ENCODE measurements around the gene DYRK2.

DYRK2 gene

GRCh38 chr12:67609226-67609870, 39.2 kb upstream of the DYRK2 start:
- Histone ChIP-seq H4K20me1 (ENCODE audit: insufficient read depth, low read length) (no peaks in the 10 kb centered on the region), H3K9me3 (replicated peaks; ENCODE audit: insufficient read depth, low read length) (no peaks in the 10 kb centered on the region), H3K27ac (ENCODE audit: low read length) (no peak overlapping the region), H3K27me3 (replicated peaks; ENCODE audit: insufficient read depth, low read length) (no peaks in the 10 kb centered on the region), H3K79me2 (ENCODE audit: low read length) (no peaks in the 10 kb centered on the region), H3K9me2 (replicated peaks; ENCODE audit: insufficient read depth, low read length) (no peaks in the 10 kb centered on the region), H3K4me2 (ENCODE audit: low read depth, low read length) (no peak overlapping the region), H3K9ac (ENCODE audit: low read length) (no peak overlapping the region), H2AFZ (ENCODE audit: low read length) (no peak overlapping the region), H3K4me3 (ENCODE audit: low read length) (no peak overlapping the region), H3K4me1 (ENCODE audit: low read length) (no peaks in the 10 kb centered on the region), H3K36me3 (replicated peaks; ENCODE audit: insufficient read depth, low read length) (no peaks in the 10 kb centered on the region), H3F3A (ENCODE audit: insufficient read depth, low read length) (no peaks in the 10 kb centered on the region)
- no peak for TF ChIP-seq EZH2 (optimal IDR thresholded peaks at IDR 0.05; ENCODE audit: low read depth, low read length)
- no peak for TF ChIP-seq CTCF (IDR thresholded peaks at IDR 0.05; ENCODE audit: low read length)
- TF ChIP-seq EZH2phosphoT487 (IDR thresholded peaks at IDR 0.05; ENCODE audit: low read length), result no peak
- DNase-seq, result no peak

GRCh38 chr12:67613040-67613439, 35.5 kb upstream of the DYRK2 start:
- Histone ChIP-seq H3K9me2 (replicated peaks; ENCODE audit: insufficient read depth, low read length) (no peaks in the 10 kb centered on the region), H4K20me1 (ENCODE audit: insufficient read depth, low read length) (no peaks in the 10 kb centered on the region), H3K4me2 (ENCODE audit: low read depth, low read length) (no peak overlapping the region), H3K36me3 (replicated peaks; ENCODE audit: insufficient read depth, low read length) (no peaks in the 10 kb centered on the region), H3K79me2 (ENCODE audit: low read length) (no peaks in the 10 kb centered on the region), H3K27ac (ENCODE audit: low read length) (no peak overlapping the region), H3K9ac (ENCODE audit: low read length) (no peak overlapping the region), H3K27me3 (replicated peaks; ENCODE audit: insufficient read depth, low read length) (no peaks in the 10 kb centered on the region), H3K9me3 (replicated peaks; ENCODE audit: insufficient read depth, low read length) (no peaks in the 10 kb centered on the region), H3F3A (ENCODE audit: insufficient read depth, low read length) (no peaks in the 10 kb centered on the region), H2AFZ (ENCODE audit: low read length) (no peak overlapping the region), H3K4me1 (ENCODE audit: low read length) (no peaks in the 10 kb centered on the region), H3K4me3 (ENCODE audit: low read length) (no peak overlapping the region)
- no peak for DNase-seq
- TF ChIP-seq EZH2 (optimal IDR thresholded peaks at IDR 0.05; ENCODE audit: low read depth, low read length) (no peak), CTCF (IDR thresholded peaks at IDR 0.05; ENCODE audit: low read length) (no peak), EZH2phosphoT487 (IDR thresholded peaks at IDR 0.05; ENCODE audit: low read length) (no peak)

- DNase-seq, result no peak
- Histone ChIP-seq H3K9me2 (replicated peaks; ENCODE audit: insufficient read depth, low read length) (no peaks in the 10 kb centered on the region), H3K79me2 (ENCODE audit: low read length) (no peaks in the 10 kb centered on the region), H3K9ac (ENCODE audit: low read length) (no peak overlapping the region), H3K4me3 (ENCODE audit: low read length) (no peak overlapping the region), H4K20me1 (ENCODE audit: insufficient read depth, low read length) (no peaks in the 10 kb centered on the region), H3F3A (ENCODE audit: insufficient read depth, low read length) (no peaks in the 10 kb centered on the region), H3K27me3 (replicated peaks; ENCODE audit: insufficient read depth, low read length) (no peaks in the 10 kb centered on the region), H3K36me3 (replicated peaks; ENCODE audit: insufficient read depth, low read length) (no peaks in the 10 kb centered on the region), H2AFZ (ENCODE audit: low read length) (no peak overlapping the region), H3K4me1 (ENCODE audit: low read length) (no peaks in the 10 kb centered on the region), H3K4me2 (ENCODE audit: low read depth, low read length) (no peak overlapping the region), H3K27ac (ENCODE audit: low read length) (no peak overlapping the region), H3K9me3 (replicated peaks; ENCODE audit: insufficient read depth, low read length) (no peaks in the 10 kb centered on the region)
- TF ChIP-seq EZH2 (optimal IDR thresholded peaks at IDR 0.05; ENCODE audit: low read depth, low read length) (no peak), EZH2phosphoT487 (IDR thresholded peaks at IDR 0.05; ENCODE audit: low read length) (no peak), CTCF (IDR thresholded peaks at IDR 0.05; ENCODE audit: low read length) (no peak)
Measured at GRCh38 chr12:67617629-67618028, 30.9 kb upstream of the DYRK2 start.
